OCI-LY3 (cell line): ENCODE data around the gene HSPA12A.

Experiments used
- EZH2phosphoT487 ChIP-seq: fragments of 200-600 bp; shearing (Covaris generic); IDR thresholded peaks from 2 replicates; pipeline ENCODE4 v1.6.1; 2018; ENCODE audit warnings: antibody characterized with exemption, mixed run types, low read depth
- TF ChIP-seq, protein P1 (sequence below): fragments of 200-600, 300-600 bp; sonication (generic); IDR thresholded peaks from 2 replicates; pipeline ENCODE4 v1.5.1; 2014; ENCODE audit warnings: antibody characterized with exemption, low read length, low read depth

DNA sequence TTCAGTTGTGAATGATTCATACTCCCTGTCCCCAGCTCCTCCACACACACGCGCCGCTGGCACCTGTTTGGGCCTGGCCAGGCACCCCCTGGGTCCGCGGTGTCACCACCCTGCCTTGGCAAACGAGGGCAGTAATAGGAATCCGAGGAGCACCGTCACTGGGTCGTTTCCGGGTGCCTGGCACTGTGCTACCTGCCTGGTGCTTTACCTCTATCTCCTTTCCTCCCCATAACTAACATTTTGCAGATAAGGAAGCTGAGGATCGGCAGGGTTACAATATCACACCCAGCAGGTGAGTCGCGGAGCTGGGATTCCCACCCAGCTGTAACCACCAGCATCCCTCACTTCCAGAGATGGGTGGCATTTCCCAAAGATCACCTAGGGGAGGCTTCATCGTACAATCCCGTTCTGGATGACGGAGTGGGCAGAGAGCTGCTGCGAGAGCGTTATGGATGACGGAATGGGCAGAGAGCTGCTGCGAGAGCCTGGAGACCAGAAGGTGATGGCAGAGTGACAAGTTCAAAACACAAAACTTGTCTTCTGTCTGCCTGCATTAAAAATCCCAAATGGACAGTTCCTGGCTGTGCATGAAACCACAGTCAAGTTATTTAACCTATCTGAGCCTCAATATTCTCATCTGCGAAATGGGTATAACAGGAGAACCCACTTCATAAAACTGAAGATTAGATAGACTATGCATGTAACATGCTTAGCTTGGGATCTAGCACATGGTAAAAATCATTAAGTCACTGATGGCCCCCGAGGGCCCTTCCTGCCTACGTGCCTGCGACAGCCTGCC is 1.1 kb upstream of the HSPA12A start:
- TF ChIP-seq, protein P1, sequence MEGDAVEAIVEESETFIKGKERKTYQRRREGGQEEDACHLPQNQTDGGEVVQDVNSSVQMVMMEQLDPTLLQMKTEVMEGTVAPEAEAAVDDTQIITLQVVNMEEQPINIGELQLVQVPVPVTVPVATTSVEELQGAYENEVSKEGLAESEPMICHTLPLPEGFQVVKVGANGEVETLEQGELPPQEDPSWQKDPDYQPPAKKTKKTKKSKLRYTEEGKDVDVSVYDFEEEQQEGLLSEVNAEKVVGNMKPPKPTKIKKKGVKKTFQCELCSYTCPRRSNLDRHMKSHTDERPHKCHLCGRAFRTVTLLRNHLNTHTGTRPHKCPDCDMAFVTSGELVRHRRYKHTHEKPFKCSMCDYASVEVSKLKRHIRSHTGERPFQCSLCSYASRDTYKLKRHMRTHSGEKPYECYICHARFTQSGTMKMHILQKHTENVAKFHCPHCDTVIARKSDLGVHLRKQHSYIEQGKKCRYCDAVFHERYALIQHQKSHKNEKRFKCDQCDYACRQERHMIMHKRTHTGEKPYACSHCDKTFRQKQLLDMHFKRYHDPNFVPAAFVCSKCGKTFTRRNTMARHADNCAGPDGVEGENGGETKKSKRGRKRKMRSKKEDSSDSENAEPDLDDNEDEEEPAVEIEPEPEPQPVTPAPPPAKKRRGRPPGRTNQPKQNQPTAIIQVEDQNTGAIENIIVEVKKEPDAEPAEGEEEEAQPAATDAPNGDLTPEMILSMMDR, result no peak
- TF ChIP-seq EZH2phosphoT487, result no peak
